ENCODE data around the gene CIAPIN1.
"Not testable (repeated sequence)": the region's sequence is repeated elsewhere in the genome, so short reads cannot be mapped to it uniquely, and the experiment has no call there.

The CIAPIN1 gene

GRCh38 chr16:57403965-57404817 lies 43.0 kb downstream of the CIAPIN1 start, which contains the start of gene CCL17:
Gene CCL17, plus strand, starts transcription at chr16:57404767. Its CDS starts 9,166 bp downstream, at chr16:57413933.
- no peak for DNase-seq

GRCh38 chr16:57401943-57402640 lies 45.1 kb downstream of the CIAPIN1 start:
- DNase-seq = no peak

GRCh38 chr16:57397493-57397892 lies 49.7 kb downstream of the CIAPIN1 start:
- not testable (repeated sequence) for DNase-seq

- no peak for DNase-seq
These were observed 50.4 kb downstream of the CIAPIN1 start for GRCh38 chr16:57396786-57397185.

GRCh38 chr16:57395026-57395425 lies 52.2 kb downstream of the CIAPIN1 start:
- DNase-seq = no peak

- DNase-seq = no peak
These were observed 52.7 kb downstream of the CIAPIN1 start for GRCh38 chr16:57394444-57394843.

- no peak for DNase-seq
These were observed 54.5 kb downstream of the CIAPIN1 start for GRCh38 chr16:57392694-57393093.

GRCh38 chr16:57391708-57392107 lies 55.5 kb downstream of the CIAPIN1 start:
- DNase-seq = no peak

GRCh38 chr16:57391300-57391699 lies 55.9 kb downstream of the CIAPIN1 start:
- no peak for DNase-seq

- no peak for DNase-seq
These were observed 56.4 kb downstream of the CIAPIN1 start for GRCh38 chr16:57390636-57391295.

GRCh38 chr16:57389087-57389468 lies 58.1 kb downstream of the CIAPIN1 start:
- no peak for DNase-seq

- DNase-seq = no peak
These were observed 58.7 kb downstream of the CIAPIN1 start for GRCh38 chr16:57388359-57389086.

- DNase-seq = no peak
These were observed 59.4 kb downstream of the CIAPIN1 start for GRCh38 chr16:57387598-57388354.

- no peak for DNase-seq
These were observed 60.7 kb downstream of the CIAPIN1 start for GRCh38 chr16:57386381-57386951.

GRCh38 chr16:57385083-57385482 lies 62.1 kb downstream of the CIAPIN1 start:
- no peak for DNase-seq

GRCh38 chr16:57384248-57385070 lies 62.7 kb downstream of the CIAPIN1 start:
- DNase-seq = no peak

GRCh38 chr16:57383276-57384247 lies 63.6 kb downstream of the CIAPIN1 start:
- no peak for DNase-seq

- DNase-seq = no peak
These were observed 64.5 kb downstream of the CIAPIN1 start for GRCh38 chr16:57382535-57383275.

All from SHP77 (cell line).